NCI-H446 treated with DMSO at 0.1 percent for 48 hours (cell line): ENCODE results near the gene TOPBP1.
"Not testable (repeated sequence)": the region's sequence is repeated elsewhere in the genome, so short reads cannot be mapped to it uniquely, and the experiment has no call there.

Experiments used
- DNase-seq: peaks from one replicate; lab custom pipeline; 2025; lab: John Stamatoyannopoulos, UW

TOPBP1 gene

GRCh38 chr3:133570937-133571320 lies 90.8 kb downstream of the TOPBP1 start:
- no peak for DNase-seq

- no peak for DNase-seq
Measured at GRCh38 chr3:133570139-133570936, 91.4 kb downstream of the TOPBP1 start.

- no peak for DNase-seq
Measured at GRCh38 chr3:133568294-133569014, 93.3 kb downstream of the TOPBP1 start.

- DNase-seq, result no peak
Measured at GRCh38 chr3:133563816-133564215, 97.9 kb downstream of the TOPBP1 start.

DNA sequence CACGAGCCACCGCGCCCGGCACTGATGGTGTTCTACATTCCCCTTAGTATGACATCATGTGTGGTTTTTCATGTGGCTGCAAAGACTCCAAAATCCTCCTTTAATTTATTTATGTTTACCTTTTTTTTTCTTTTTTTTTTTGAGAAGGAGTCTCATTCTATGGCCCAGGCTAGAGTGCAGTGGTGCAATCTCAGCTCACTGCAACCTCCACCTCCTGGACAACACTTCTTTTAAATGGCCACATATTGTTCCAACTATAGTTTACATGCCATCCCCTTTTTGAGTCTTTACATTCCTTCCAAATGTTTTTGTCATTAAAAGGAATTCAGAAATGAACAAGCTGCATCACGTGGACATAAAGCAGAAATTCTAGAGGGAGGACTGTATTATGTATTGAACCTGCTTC lies 98.6 kb downstream of the TOPBP1 start:
- no peak for DNase-seq

- no peak for DNase-seq
Measured at GRCh38 chr3:133562376-133562775, 99.4 kb downstream of the TOPBP1 start.

GRCh38 chr3:133561679-133562078 lies 100.1 kb downstream of the TOPBP1 start:
- no peak for DNase-seq

DNA sequence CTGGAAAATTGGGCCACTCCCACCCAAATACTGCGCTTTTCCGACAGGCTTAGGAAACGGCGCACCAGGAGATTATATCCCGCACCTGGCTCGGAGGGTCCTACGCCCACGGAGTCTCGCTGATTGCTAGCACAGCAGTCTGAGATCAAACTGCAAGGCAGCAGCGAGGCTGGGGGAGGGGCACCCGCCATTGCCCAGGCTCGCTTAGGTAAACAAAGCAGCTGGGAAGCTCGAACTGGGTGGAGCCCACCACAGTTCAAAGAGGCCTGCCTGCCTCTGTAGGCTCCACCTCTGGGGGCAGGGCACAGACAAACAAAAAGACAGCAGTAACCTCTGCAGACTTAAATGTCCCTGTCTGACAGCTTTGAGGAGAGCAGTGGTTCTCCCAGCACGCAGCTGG lies 110.2 kb downstream of the TOPBP1 start:
- not testable (repeated sequence) for DNase-seq
